TTC549 (cell line): ENCODE results near the gene RAB3D.

Experiments
- FAIRE-seq: peaks from 2 replicates; lab custom pipeline; 2012; peaks lifted over from hg19 to GRCh38; lab: Jason Lieb, UNC

RAB3D gene

GRCh38 chr19:11295180-11295579 lies 44.3 kb downstream of the RAB3D start:
- no peak for FAIRE-seq

- no peak for FAIRE-seq
Measured at GRCh38 chr19:11293433-11294389, 45.7 kb downstream of the RAB3D start.

- FAIRE-seq: no peak
Measured at GRCh38 chr19:11291991-11292390, 47.5 kb downstream of the RAB3D start.

- FAIRE-seq: no peak
Measured at GRCh38 chr19:11291415-11291814, 48.0 kb downstream of the RAB3D start.

- no peak for FAIRE-seq
Measured at GRCh38 chr19:11290256-11290655, 49.2 kb downstream of the RAB3D start.

- no peak for FAIRE-seq
Measured at GRCh38 chr19:11288349-11288748, 51.1 kb downstream of the RAB3D start.

- FAIRE-seq: no peak
Measured at GRCh38 chr19:11286312-11286974, 53.0 kb downstream of the RAB3D start.

GRCh38 chr19:11284515-11284914 lies 54.9 kb downstream of the RAB3D start:
- no peak for FAIRE-seq

GRCh38 chr19:11281356-11282049 lies 58.0 kb downstream of the RAB3D start:
- FAIRE-seq: no peak

GRCh38 chr19:11279505-11280236 lies 59.8 kb downstream of the RAB3D start:
- no peak for FAIRE-seq

GRCh38 chr19:11278670-11279069 lies 60.8 kb downstream of the RAB3D start:
- FAIRE-seq: no peak

- FAIRE-seq: no peak
Measured at GRCh38 chr19:11274533-11275086, 64.8 kb downstream of the RAB3D start.

GRCh38 chr19:11273989-11274388 lies 65.5 kb downstream of the RAB3D start:
- no peak for FAIRE-seq

- no peak for FAIRE-seq
Measured at GRCh38 chr19:11273296-11273695, 66.2 kb downstream of the RAB3D start.
